Endometrial microvascular endothelial cells (primary cell): ENCODE data around the gene TMEM106B. TPM values are rescaled to one million over a fixed set of nuclear protein-coding genes. Genes with fewer than 3 reads are reported as not detected.

Experiments used
- in situ Hi-C: cut with HindIII; loops from 2 replicates; pipeline ENCODE4 v1.10.0; 2017; ENCODE audit warnings: low sequenced_read_pairs, low pct_unique_long_range_greater_than_20kb; ENCODE audit errors: inconsistent ontology term
- total RNA-seq: library from RNA; depleted of rRNA; stranded (reverse); fragments of >200 nt; gene quantifications from one replicate; pipeline ENCODE4 v1.2.3, GENCODE V29; 2015; ENCODE audit errors: inconsistent ontology term

Gene TMEM106B
- total RNA-seq, 1 donor from 2014 or later = 45.2 TPM

GRCh38 chr7:12281038-12281437, 69.9 kb downstream of the TMEM106B start:
- in situ Hi-C loops = no loop called here

GRCh38 chr7:12287901-12288300, 76.8 kb downstream of the TMEM106B start:
- in situ Hi-C loops = no loop called here

- in situ Hi-C loops = no loop called here
Observed at GRCh38 chr7:12289996-12290395, 78.9 kb downstream of the TMEM106B start.

- in situ Hi-C loops = no loop called here
Observed at GRCh38 chr7:12290761-12291160, 79.7 kb downstream of the TMEM106B start.

GRCh38 chr7:12291870-12292269, 80.8 kb downstream of the TMEM106B start:
- in situ Hi-C loops = no loop called here

Other genes starting within 250 kb of the TMEM106B start
- gene VWDE, start 192.6 kb downstream of the TMEM106B start, total RNA-seq = not detected